Neural progenitor cell (in vitro differentiated cells): ENCODE data around the gene L3MBTL1.

Source experiments
- CTCF ChIP-seq: fragments of 200-600 bp; sonication (generic); IDR thresholded peaks from 2 replicates; pipeline ENCODE4 v1.5.1; 2017; ENCODE audit warnings: antibody characterized with exemption, mild to moderate bottlenecking
- EZH2phosphoT487 ChIP-seq: fragments of 200-600 bp; sonication (generic); IDR thresholded peaks from 2 replicates; pipeline ENCODE4 v1.6.1; 2017; ENCODE audit warnings: antibody characterized with exemption

- TF ChIP-seq CTCF (no peak), EZH2phosphoT487 (no peak)
Measured at GRCh38 chr20:43550456-43550855, 43.0 kb downstream of the L3MBTL1 start.
